A673 (cell line): ENCODE measurements around the gene CPXM1.

ENCODE experiments used
- CTCF ChIP-seq: fragments of 300-800, 200-600 bp; sonication (generic); conservative IDR thresholded peaks from 2 replicates; pipeline ENCODE4 v1.5.1; 2017; ENCODE audit warnings: low read depth, mild to moderate bottlenecking, antibody characterized with exemption, low read length, moderate library complexity, mixed read lengths
- EZH2 ChIP-seq: fragments of 200-600 bp; sonication (generic); IDR thresholded peaks from 2 replicates; pipeline ENCODE4 v1.6.1; 2017; ENCODE audit warnings: borderline replicate concordance, low read depth, mild to moderate bottlenecking, mixed read lengths, antibody characterized with exemption, low read length; ENCODE audit not compliant: poor library complexity, severe bottlenecking

- no peak for TF ChIP-seq CTCF
- no peak for TF ChIP-seq EZH2
These were observed 1.6 kb downstream of the CPXM1 start for GRCh38 chr20:2798814-2799213.
